ENCODE measurements around the gene FCER1G. TPM values are rescaled to one million over a fixed set of nuclear protein-coding genes. Genes with fewer than 3 reads are reported as not detected.
"Not testable (repeated sequence)": the region's sequence is repeated elsewhere in the genome, so short reads cannot be mapped to it uniquely, and the experiment has no call there.

The FCER1G gene
- total RNA-seq, 2 donors from 2014 or later: 16.8 to 77.8 TPM

GRCh38 chr1:161235957-161236775 lies 21.1 kb downstream of the FCER1G start:
- Histone ChIP-seq H3K27ac (no peak overlapping the region), H3K4me1 (no peaks in the 10 kb centered on the region), H3K27me3 (no peaks in the 10 kb centered on the region), H3K9me3 (no peaks in the 10 kb centered on the region), H3K36me3 (no peaks in the 10 kb centered on the region), H3K4me3 (no peak overlapping the region)
- no peak for DNase-seq (ENCODE audit: low spot score)
- TF ChIP-seq CTCF (IDR thresholded peaks at IDR 0.05): no peak

- TF ChIP-seq CTCF (IDR thresholded peaks at IDR 0.05): no peak
- H3K4me1 ChIP-seq: no peaks in the 10 kb centered on the region
- no peaks in the 10 kb centered on the region for H3K36me3 ChIP-seq
- no peaks in the 10 kb centered on the region for H3K27me3 ChIP-seq
- H3K9me3 ChIP-seq: no peaks in the 10 kb centered on the region
- H3K27ac ChIP-seq: no peak within 1 kb of the TSS
- no peak within 1 kb of the TSS for H3K4me3 ChIP-seq
- no peak for DNase-seq (ENCODE audit: low spot score)
These were observed 23.0 kb downstream of the FCER1G start, which contains the start of gene NR1I3 for GRCh38 chr1:161238039-161238473. Gene NR1I3 (minus strand): TSS chr1:161238203. CDS start chr1:161236565, 1,638 bp downstream.

GRCh38 chr1:161241682-161242081 lies 26.6 kb downstream of the FCER1G start:
- Histone ChIP-seq H3K9me3 (no peaks in the 10 kb centered on the region), H3K27ac (no peak overlapping the region), H3K4me3 (no peak overlapping the region), H3K36me3 (no peaks in the 10 kb centered on the region), H3K4me1 (no peaks in the 10 kb centered on the region), H3K27me3 (no peaks in the 10 kb centered on the region)
- no peak for DNase-seq (ENCODE audit: low spot score)
- TF ChIP-seq CTCF (IDR thresholded peaks at IDR 0.05): no peak

- no peaks in the 10 kb centered on the region for H3K27me3 ChIP-seq
- no peaks in the 10 kb centered on the region for H3K4me1 ChIP-seq
- no peak for TF ChIP-seq CTCF (IDR thresholded peaks at IDR 0.05)
- no peaks in the 10 kb centered on the region for H3K9me3 ChIP-seq
- H3K27ac ChIP-seq: no peak overlapping the region
- no peak for DNase-seq (ENCODE audit: low spot score)
- no peaks in the 10 kb centered on the region for H3K36me3 ChIP-seq
- H3K4me3 ChIP-seq: no peak overlapping the region
These were observed 27.2 kb downstream of the FCER1G start for GRCh38 chr1:161242313-161242712.

- H3K36me3 ChIP-seq: no peaks in the 10 kb centered on the region
- H3K9me3 ChIP-seq: no peaks in the 10 kb centered on the region
- no peak for TF ChIP-seq CTCF (IDR thresholded peaks at IDR 0.05)
- no peak overlapping the region for H3K27ac ChIP-seq
- no peaks in the 10 kb centered on the region for H3K27me3 ChIP-seq
- H3K4me3 ChIP-seq: no peak overlapping the region
- DNase-seq (ENCODE audit: low spot score): no peak
- H3K4me1 ChIP-seq: no peaks in the 10 kb centered on the region
These were observed 29.8 kb downstream of the FCER1G start for GRCh38 chr1:161244888-161245287.

- not testable (repeated sequence) for H3K4me3 ChIP-seq; H3K9me3 ChIP-seq; H3K4me1 ChIP-seq; H3K27me3 ChIP-seq; H3K27ac ChIP-seq; DNase-seq (ENCODE audit: low spot score); H3K36me3 ChIP-seq
These were observed 35.0 kb downstream of the FCER1G start for GRCh38 chr1:161250100-161250499.

Data from right atrium auricular region (tissue), 2 donors.